ENCODE data around the gene MAPT.

The MAPT gene

DNA sequence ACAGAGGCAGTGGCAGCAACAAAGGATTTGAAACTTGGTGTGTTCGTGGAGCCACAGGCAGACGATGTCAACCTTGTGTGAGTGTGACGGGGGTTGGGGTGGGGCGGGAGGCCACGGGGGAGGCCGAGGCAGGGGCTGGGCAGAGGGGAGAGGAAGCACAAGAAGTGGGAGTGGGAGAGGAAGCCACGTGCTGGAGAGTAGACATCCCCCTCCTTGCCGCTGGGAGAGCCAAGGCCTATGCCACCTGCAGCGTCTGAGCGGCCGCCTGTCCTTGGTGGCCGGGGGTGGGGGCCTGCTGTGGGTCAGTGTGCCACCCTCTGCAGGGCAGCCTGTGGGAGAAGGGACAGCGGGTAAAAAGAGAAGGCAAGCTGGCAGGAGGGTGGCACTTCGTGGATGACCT lies 130.2 kb downstream of the MAPT start:
- Mint-ChIP-seq H3K36me3 (ENCODE audit: low read depth) (peaks cover 52% of the 10 kb centered on the region), H3K27ac (no peak overlapping the region), H3K4me3 (no peak overlapping the region), H3K9me3 (no peaks in the 10 kb centered on the region), H3K27me3 (no peaks in the 10 kb centered on the region), H3K4me1 (ENCODE audit: low read depth) (peaks cover 19% of the 10 kb centered on the region)
- no peak for DNase-seq

DNA sequence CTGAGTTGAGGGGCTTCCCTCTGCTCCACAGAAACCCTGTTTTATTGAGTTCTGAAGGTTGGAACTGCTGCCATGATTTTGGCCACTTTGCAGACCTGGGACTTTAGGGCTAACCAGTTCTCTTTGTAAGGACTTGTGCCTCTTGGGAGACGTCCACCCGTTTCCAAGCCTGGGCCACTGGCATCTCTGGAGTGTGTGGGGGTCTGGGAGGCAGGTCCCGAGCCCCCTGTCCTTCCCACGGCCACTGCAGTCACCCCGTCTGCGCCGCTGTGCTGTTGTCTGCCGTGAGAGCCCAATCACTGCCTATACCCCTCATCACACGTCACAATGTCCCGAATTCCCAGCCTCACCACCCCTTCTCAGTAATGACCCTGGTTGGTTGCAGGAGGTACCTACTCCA lies 130.7 kb downstream of the MAPT start:
- no peak for DNase-seq
- peaks cover 55% of the 10 kb centered on the region for H3K36me3 Mint-ChIP-seq (ENCODE audit: low read depth)
- no peaks in the 10 kb centered on the region for H3K9me3 Mint-ChIP-seq
- H3K27me3 Mint-ChIP-seq, result no peaks in the 10 kb centered on the region
- H3K4me3 Mint-ChIP-seq, result no peak overlapping the region
- peaks cover 17% of the 10 kb centered on the region for H3K4me1 Mint-ChIP-seq (ENCODE audit: low read depth)
- peak overlapping the region; percentile 70 for H3K27ac Mint-ChIP-seq

- Mint-ChIP-seq H3K27me3 (no peaks in the 10 kb centered on the region), H3K27ac (peak overlapping the region; percentile 70), H3K4me1 (ENCODE audit: low read depth) (peaks cover 12% of the 10 kb centered on the region), H3K9me3 (no peaks in the 10 kb centered on the region), H3K4me3 (no peak overlapping the region), H3K36me3 (ENCODE audit: low read depth) (peaks cover 61% of the 10 kb centered on the region)
- DNase-seq, result no peak
Measured at GRCh38 chr17:46025510-46026165, 131.3 kb downstream of the MAPT start.

DNA sequence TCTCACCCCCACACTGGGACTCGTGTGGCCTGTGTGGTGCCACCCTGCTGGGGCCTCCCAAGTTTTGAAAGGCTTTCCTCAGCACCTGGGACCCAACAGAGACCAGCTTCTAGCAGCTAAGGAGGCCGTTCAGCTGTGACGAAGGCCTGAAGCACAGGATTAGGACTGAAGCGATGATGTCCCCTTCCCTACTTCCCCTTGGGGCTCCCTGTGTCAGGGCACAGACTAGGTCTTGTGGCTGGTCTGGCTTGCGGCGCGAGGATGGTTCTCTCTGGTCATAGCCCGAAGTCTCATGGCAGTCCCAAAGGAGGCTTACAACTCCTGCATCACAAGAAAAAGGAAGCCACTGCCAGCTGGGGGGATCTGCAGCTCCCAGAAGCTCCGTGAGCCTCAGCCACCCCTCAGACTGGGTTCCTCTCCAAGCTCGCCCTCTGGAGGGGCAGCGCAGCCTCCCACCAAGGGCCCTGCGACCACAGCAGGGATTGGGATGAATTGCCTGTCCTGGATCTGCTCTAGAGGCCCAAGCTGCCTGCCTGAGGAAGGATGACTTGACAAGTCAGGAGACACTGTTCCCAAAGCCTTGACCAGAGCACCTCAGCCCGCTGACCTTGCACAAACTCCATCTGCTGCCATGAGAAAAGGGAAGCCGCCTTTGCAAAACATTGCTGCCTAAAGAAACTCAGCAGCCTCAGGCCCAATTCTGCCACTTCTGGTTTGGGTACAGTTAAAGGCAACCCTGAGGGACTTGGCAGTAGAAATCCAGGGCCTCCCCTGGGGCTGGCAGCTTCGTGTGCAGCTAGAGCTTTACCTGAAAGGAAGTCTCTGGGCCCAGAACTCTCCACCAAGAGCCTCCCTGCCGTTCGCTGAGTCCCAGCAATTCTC lies 132.1 kb downstream of the MAPT start:
- DNase-seq, result no peak
- H3K9me3 Mint-ChIP-seq, result no peaks in the 10 kb centered on the region
- peak overlapping the region; percentile 70 for H3K27ac Mint-ChIP-seq
- no peaks in the 10 kb centered on the region for H3K27me3 Mint-ChIP-seq
- peaks cover 69% of the 10 kb centered on the region for H3K36me3 Mint-ChIP-seq (ENCODE audit: low read depth)
- H3K4me3 Mint-ChIP-seq, result no peak overlapping the region
- H3K4me1 Mint-ChIP-seq (ENCODE audit: low read depth), result peaks cover 7% of the 10 kb centered on the region

GRCh38 chr17:46027048-46027975 lies 133.0 kb downstream of the MAPT start:
- DNase-seq, result no peak
- H3K4me3 Mint-ChIP-seq, result no peak overlapping the region
- H3K36me3 Mint-ChIP-seq (ENCODE audit: low read depth), result peaks cover 77% of the 10 kb centered on the region
- peaks cover 7% of the 10 kb centered on the region for H3K4me1 Mint-ChIP-seq (ENCODE audit: low read depth)
- peak overlapping the region; percentile 70 for H3K27ac Mint-ChIP-seq
- H3K9me3 Mint-ChIP-seq, result no peaks in the 10 kb centered on the region
- no peaks in the 10 kb centered on the region for H3K27me3 Mint-ChIP-seq

- no peak overlapping the region for H3K4me3 Mint-ChIP-seq
Measured at GRCh38 chr17:46027976-46028325, 133.6 kb downstream of the MAPT start.

DNA sequence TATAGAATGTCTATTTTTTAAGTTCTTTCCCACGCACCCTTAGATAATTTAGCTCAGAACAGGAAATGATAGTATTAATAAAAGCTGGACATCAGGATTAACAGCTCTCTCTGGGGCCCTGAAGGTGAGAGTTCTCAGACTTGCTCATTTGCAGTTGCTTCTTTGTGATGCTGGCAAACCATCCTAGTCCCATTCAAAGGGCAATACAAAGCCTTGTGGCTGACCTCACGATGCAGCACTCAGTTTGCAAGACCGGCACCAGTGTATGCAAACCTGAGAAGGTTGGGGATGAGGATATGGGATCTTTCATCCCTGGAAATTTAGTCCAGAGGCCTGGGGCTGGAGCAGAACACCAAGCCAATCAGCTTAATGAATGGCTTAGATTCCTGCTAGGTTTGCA lies 134.0 kb downstream of the MAPT start:
- H3K36me3 Mint-ChIP-seq (ENCODE audit: low read depth), result peaks cover 81% of the 10 kb centered on the region
- H3K4me3 Mint-ChIP-seq, result no peak overlapping the region
- peak overlapping the region; percentile 70 for H3K27ac Mint-ChIP-seq
- H3K9me3 Mint-ChIP-seq, result no peaks in the 10 kb centered on the region
- no peak for DNase-seq
- peaks cover 7% of the 10 kb centered on the region for H3K4me1 Mint-ChIP-seq (ENCODE audit: low read depth)
- H3K27me3 Mint-ChIP-seq, result no peaks in the 10 kb centered on the region

More at GRCh38 chr17:46027976-46028325, 133.6 kb downstream of the MAPT start:
- no peaks in the 10 kb centered on the region for H3K27me3 Mint-ChIP-seq
- peak overlapping the region; percentile 70 for H3K27ac Mint-ChIP-seq
- H3K4me1 Mint-ChIP-seq (ENCODE audit: low read depth), result peaks cover 7% of the 10 kb centered on the region
- H3K36me3 Mint-ChIP-seq (ENCODE audit: low read depth), result peaks cover 80% of the 10 kb centered on the region
- DNase-seq, result no peak
- no peaks in the 10 kb centered on the region for H3K9me3 Mint-ChIP-seq

DNA sequence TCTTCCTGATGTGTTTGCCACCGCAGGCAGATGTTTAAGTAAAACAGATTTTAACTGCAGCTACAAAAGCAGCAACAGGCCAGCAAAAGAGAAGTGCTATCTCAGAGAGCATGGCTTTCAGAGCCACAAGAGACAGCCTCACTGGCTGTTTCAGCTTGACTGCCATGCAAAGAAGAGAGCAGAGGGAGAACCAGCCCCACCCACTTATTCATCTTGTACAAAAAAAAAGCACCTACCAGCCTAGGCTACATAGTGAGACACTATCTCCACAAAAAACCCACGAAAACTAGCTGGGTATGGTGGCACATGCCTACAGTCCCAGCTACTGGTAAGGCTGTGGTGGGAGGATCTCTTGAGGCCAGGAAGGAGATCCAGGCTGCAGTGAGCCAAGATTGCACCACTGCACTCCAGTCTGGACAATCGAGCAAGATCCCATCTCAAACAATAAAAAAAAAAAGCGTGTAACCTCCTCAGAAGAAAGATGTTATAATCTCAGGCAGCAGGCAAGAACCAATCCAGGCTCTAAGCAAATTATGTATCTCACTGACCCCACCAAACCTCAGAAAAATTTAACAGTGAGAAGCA lies 134.7 kb downstream of the MAPT start:
- H3K4me3 Mint-ChIP-seq, result no peak overlapping the region
- H3K36me3 Mint-ChIP-seq (ENCODE audit: low read depth), result peaks cover 84% of the 10 kb centered on the region
- no peak for DNase-seq
- no peaks in the 10 kb centered on the region for H3K9me3 Mint-ChIP-seq
- peaks cover 7% of the 10 kb centered on the region for H3K4me1 Mint-ChIP-seq (ENCODE audit: low read depth)
- H3K27ac Mint-ChIP-seq, result peak overlapping the region; percentile 45
- no peaks in the 10 kb centered on the region for H3K27me3 Mint-ChIP-seq

DNA sequence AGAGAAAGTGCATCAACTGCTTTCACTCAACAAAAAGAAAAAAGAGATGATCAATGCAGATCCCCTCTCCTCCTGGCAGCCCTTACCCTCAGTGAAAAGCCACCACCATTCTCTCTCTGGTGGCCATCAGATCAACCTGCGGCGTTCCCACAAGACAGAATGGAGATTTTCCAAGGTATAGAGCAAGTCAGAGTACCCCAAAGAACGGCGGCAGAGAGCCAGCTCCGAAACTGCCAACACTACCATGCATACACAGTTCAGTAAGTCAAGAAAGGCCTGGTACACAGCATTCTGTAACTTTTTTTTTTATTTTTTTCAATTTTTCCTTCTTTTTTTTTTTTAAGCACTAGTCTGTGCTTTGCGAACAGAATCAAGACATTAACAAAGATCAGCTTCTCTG lies 135.3 kb downstream of the MAPT start:
- Mint-ChIP-seq H3K27me3 (no peaks in the 10 kb centered on the region), H3K4me1 (ENCODE audit: low read depth) (peaks cover 7% of the 10 kb centered on the region), H3K27ac (peak overlapping the region; percentile 45), H3K9me3 (no peaks in the 10 kb centered on the region), H3K36me3 (ENCODE audit: low read depth) (peaks cover 89% of the 10 kb centered on the region), H3K4me3 (no peak overlapping the region)
- no peak for DNase-seq

- H3K27ac Mint-ChIP-seq, result peak overlapping the region; percentile 56
- peaks cover 94% of the 10 kb centered on the region for H3K36me3 Mint-ChIP-seq (ENCODE audit: low read depth)
- H3K9me3 Mint-ChIP-seq, result no peaks in the 10 kb centered on the region
- no peaks in the 10 kb centered on the region for H3K27me3 Mint-ChIP-seq
- no peak overlapping the region for H3K4me3 Mint-ChIP-seq
- no peak for DNase-seq
- H3K4me1 Mint-ChIP-seq (ENCODE audit: low read depth), result peaks cover 16% of the 10 kb centered on the region
Measured at GRCh38 chr17:46030752-46031151, 136.4 kb downstream of the MAPT start.

GRCh38 chr17:46031440-46031839 lies 137.1 kb downstream of the MAPT start:
- no peak for DNase-seq
- Mint-ChIP-seq H3K27ac (peak overlapping the region; percentile 45), H3K4me3 (no peak overlapping the region), H3K4me1 (ENCODE audit: low read depth) (peaks cover 20% of the 10 kb centered on the region), H3K27me3 (no peaks in the 10 kb centered on the region), H3K9me3 (no peaks in the 10 kb centered on the region), H3K36me3 (ENCODE audit: low read depth) (peaks cover 95% of the 10 kb centered on the region)

DNA sequence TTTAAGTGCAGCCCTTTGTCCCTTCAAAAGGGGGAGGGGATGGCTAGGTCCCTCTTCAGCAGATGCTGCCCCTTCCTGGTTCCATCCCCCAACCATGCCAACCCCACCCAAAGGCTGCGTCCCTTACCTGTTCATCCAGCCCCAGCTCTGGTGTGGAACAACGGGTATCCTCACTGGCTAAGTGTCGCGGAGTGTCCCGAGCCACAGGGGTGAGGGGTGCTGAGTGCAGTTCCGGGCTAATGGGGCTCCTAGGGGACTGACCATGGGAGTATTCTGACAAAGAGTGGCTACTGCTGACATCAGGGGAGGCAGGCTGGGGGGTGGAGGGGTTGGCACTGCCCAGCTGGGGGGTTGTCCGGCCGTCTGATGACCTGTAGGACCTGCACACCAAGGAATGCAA lies 137.6 kb downstream of the MAPT start:
- Mint-ChIP-seq H3K4me3 (no peak overlapping the region), H3K4me1 (ENCODE audit: low read depth) (peaks cover 20% of the 10 kb centered on the region), H3K27me3 (no peaks in the 10 kb centered on the region), H3K27ac (peak overlapping the region; percentile 3), H3K9me3 (no peaks in the 10 kb centered on the region), H3K36me3 (ENCODE audit: low read depth) (peaks cover 98% of the 10 kb centered on the region)
- DNase-seq, result no peak

- no peaks in the 10 kb centered on the region for H3K27me3 Mint-ChIP-seq
- H3K27ac Mint-ChIP-seq, result peak overlapping the region; percentile 3
Measured at GRCh38 chr17:46032909-46033308, 138.6 kb downstream of the MAPT start.

GRCh38 chr17:46033392-46033791 lies 139.0 kb downstream of the MAPT start:
- peaks cover 18% of the 10 kb centered on the region for H3K4me1 Mint-ChIP-seq (ENCODE audit: low read depth)
- H3K27me3 Mint-ChIP-seq, result no peaks in the 10 kb centered on the region
- no peaks in the 10 kb centered on the region for H3K9me3 Mint-ChIP-seq
- peak overlapping the region; percentile 63 for H3K27ac Mint-ChIP-seq
- DNase-seq, result no peak
- peaks cover 99% of the 10 kb centered on the region for H3K36me3 Mint-ChIP-seq (ENCODE audit: low read depth)
- H3K4me3 Mint-ChIP-seq, result no peak overlapping the region

More at GRCh38 chr17:46032909-46033308, 138.6 kb downstream of the MAPT start:
- Mint-ChIP-seq H3K4me3 (no peak overlapping the region), H3K4me1 (ENCODE audit: low read depth) (peaks cover 20% of the 10 kb centered on the region), H3K36me3 (ENCODE audit: low read depth) (peaks cover 99% of the 10 kb centered on the region), H3K9me3 (no peaks in the 10 kb centered on the region)
- no peak for DNase-seq

All from activated T-cell treated with anti-CD3 and anti-CD28 coated beads, Interleukin-2, amount 50 U/mL, for 24 hours (primary cell).